GM19328 (cell line): ENCODE results near the gene USP25.

Source experiments
- ATAC-seq: cut with Tn5 transposase; IDR thresholded peaks from one replicate; pipeline ENCODE4 v1.9.1; 2021; ENCODE audit warnings: mild to moderate bottlenecking, moderate library complexity; ENCODE audit not compliant: unreplicated experiment

The USP25 gene

GRCh38 chr21:15797577-15798363 is 68.0 kb downstream of the USP25 start:
- ATAC-seq = no peak

- no peak for ATAC-seq
Observed at GRCh38 chr21:15801352-15801863, 71.6 kb downstream of the USP25 start.

GRCh38 chr21:15804247-15805005 is 74.6 kb downstream of the USP25 start:
- no peak for ATAC-seq

- ATAC-seq = no peak
Observed at GRCh38 chr21:15809065-15809464, 79.3 kb downstream of the USP25 start.

GRCh38 chr21:15809818-15810217 is 80.0 kb downstream of the USP25 start:
- no peak for ATAC-seq

- ATAC-seq = no peak
Observed at GRCh38 chr21:15815285-15815684, 85.5 kb downstream of the USP25 start.

- ATAC-seq = no peak
Observed at GRCh38 chr21:15820327-15820726, 90.5 kb downstream of the USP25 start.

- no peak for ATAC-seq
Observed at GRCh38 chr21:15820852-15821379, 91.1 kb downstream of the USP25 start.

GRCh38 chr21:15823486-15824150 is 93.8 kb downstream of the USP25 start:
- no peak for ATAC-seq

GRCh38 chr21:15825700-15826099 is 95.9 kb downstream of the USP25 start:
- no peak for ATAC-seq

- ATAC-seq = no peak
Observed at GRCh38 chr21:15826147-15826780, 96.5 kb downstream of the USP25 start.

- no peak for ATAC-seq
Observed at GRCh38 chr21:15826908-15827601, 97.3 kb downstream of the USP25 start.

- no peak for ATAC-seq
Observed at GRCh38 chr21:15831497-15831896, 101.7 kb downstream of the USP25 start.

- ATAC-seq = no peak
Observed at GRCh38 chr21:15837645-15838044, 107.9 kb downstream of the USP25 start.

GRCh38 chr21:15839026-15839425 is 109.2 kb downstream of the USP25 start:
- ATAC-seq = no peak

- no peak for ATAC-seq
Observed at GRCh38 chr21:15839601-15840000, 109.8 kb downstream of the USP25 start.

GRCh38 chr21:15840406-15840805 is 110.6 kb downstream of the USP25 start:
- ATAC-seq = no peak

GRCh38 chr21:15841856-15842564 is 112.2 kb downstream of the USP25 start:
- ATAC-seq = no peak

GRCh38 chr21:15842565-15842880 is 112.7 kb downstream of the USP25 start:
- no peak for ATAC-seq

- ATAC-seq = no peak
Observed at GRCh38 chr21:15843766-15844165, 114.0 kb downstream of the USP25 start.
